HCT116 (cell line): ENCODE results near the gene PLEKHA6. TPM values are rescaled to one million over a fixed set of nuclear protein-coding genes. Genes with fewer than 3 reads are reported as not detected.

Source experiments
- ATAC-seq: fragments of 200-7000 bp; cut with Tn5 transposase; 2 replicates; pipeline ENCODE4 v1.9.1; 2020; ENCODE audit warnings: mild to moderate bottlenecking, moderate library complexity
- BruUV-seq: library from RNA; stranded (reverse); fragments of 400-500 nt; replicated peaks from 2 replicates; lab custom pipeline; 2021; lab: Mats Ljungman, UMichigan
- CTCF ChIA-PET: fragments of 300-600 bp; sonication (Branson Sonifier 250); formaldehyde crosslinking; loops from one replicate; lab custom pipeline; 2021; ENCODE audit warnings: antibody characterized with exemption; lab: Charles Lee
- POLR2A ChIA-PET: fragments of 300-600, 350-600 bp; sonication (Branson Sonifier 250); formaldehyde crosslinking; loops from one replicate; lab custom pipeline; 2021; ENCODE audit warnings: antibody characterized with exemption; lab: Charles Lee
- RAD21 ChIA-PET, 2 experiments: fragments of 300-600 bp; sonication (Branson Sonifier 250); formaldehyde crosslinking; loops; one replicate each; lab custom pipeline; 2023; ENCODE audit warnings: low total read pairs in 2 of 2; ENCODE audit not compliant: uncharacterized antibody in 2 of 2, unreplicated experiment in 2 of 2, low non-redundant PET in 1 of 2; lab: Charles Lee
- DNase-seq: peaks from one replicate; pipeline ENCODE4 v3.0.0-alpha.2; 2010; ENCODE audit warnings: low read depth, low spot score
- H2AFZ ChIP-seq: fragments of 200-600 bp; shearing (Covaris generic), sonication (generic); 2 replicates; pipeline ENCODE4 v1.6.1; 2017; ENCODE audit warnings: low read depth, mixed run types, mixed read lengths, antibody characterized with exemption, low read length; ENCODE audit not compliant: poor library complexity, severe bottlenecking
- H3K27ac ChIP-seq: 2 replicates; pipeline ENCODE4 v1.5.1; 2012; ENCODE audit warnings: low read depth, low read length
- H3K27me3 ChIP-seq: fragments of 200-600 bp; sonication (generic); 2 replicates; pipeline ENCODE4 v1.6.1; 2016; ENCODE audit warnings: mixed run types, low read length, mixed read lengths; ENCODE audit not compliant: insufficient read depth
- H3K36me3 ChIP-seq, 2 experiments: fragments of 200-500 bp in 1 of 2; fragments of 200-600 bp in 1 of 2; sonication (Bioruptor generic) in 1 of 2; sonication (generic) in 1 of 2; 2 replicates each; pipeline versions ENCODE4 v1.5.1 to v1.6.1; 2014 to 2016; ENCODE audit warnings: low read length in 2 of 2, inconsistent platforms in 1 of 2, mixed read lengths in 1 of 2, mixed run types in 1 of 2; ENCODE audit not compliant: insufficient read depth in 2 of 2, control insufficient read depth in 1 of 2
- H3K4me1 ChIP-seq, 2 experiments: fragments of 200-600 bp in 1 of 2; sonication (generic) in 1 of 2; 2 replicates each; pipeline versions ENCODE4 v1.5.1 to v1.6.1; 2012 to 2017; ENCODE audit warnings: low read length in 2 of 2, inconsistent platforms in 1 of 2, mild to moderate bottlenecking in 1 of 2, mixed read lengths in 1 of 2, mixed run types in 1 of 2, moderate library complexity in 1 of 2; ENCODE audit not compliant: insufficient read depth in 2 of 2, control insufficient read depth in 1 of 2
- H3K4me2 ChIP-seq: fragments of 200-600 bp; sonication (generic); 2 replicates; pipeline ENCODE4 v1.6.1; 2017; ENCODE audit warnings: mixed run types, low read length, mixed read lengths
- H3K4me3 ChIP-seq, 2 experiments: fragments of 200-600 bp in 1 of 2; sonication (generic) in 1 of 2; replicated peaks in 1 of 2; 2 replicates each; pipeline ENCODE4 v1.5.1; 2011 to 2016; ENCODE audit warnings: low read length in 2 of 2, control low read depth in 1 of 2, low read depth in 1 of 2, mild to moderate bottlenecking in 1 of 2, mixed read lengths in 1 of 2, mixed run types in 1 of 2
- H3K79me2 ChIP-seq: fragments of 200-600 bp; sonication (generic); 2 replicates; pipeline ENCODE4 v1.6.1; 2017; ENCODE audit warnings: mild to moderate bottlenecking, mixed run types, low read length, moderate library complexity, mixed read lengths; ENCODE audit not compliant: insufficient read depth
- H3K9ac ChIP-seq: fragments of 200-600 bp; sonication (generic); 2 replicates; pipeline ENCODE4 v1.6.1; 2016; ENCODE audit warnings: low read length, mixed read lengths
- H3K9me2 ChIP-seq: fragments of 200-600 bp; sonication (generic), shearing (Covaris generic); 2 replicates; pipeline ENCODE4 v1.6.1; 2017; ENCODE audit warnings: mixed run types, mild to moderate bottlenecking, moderate library complexity; ENCODE audit not compliant: insufficient read depth
- H3K9me3 ChIP-seq, 2 experiments: fragments of 200-500 bp in 1 of 2; fragments of 200-600 bp in 1 of 2; sonication (Bioruptor generic) in 1 of 2; sonication (generic) in 1 of 2; 2 replicates each; pipeline ENCODE4 v1.6.1; 2014 to 2017; ENCODE audit warnings: low read length in 2 of 2, mixed read lengths in 2 of 2, inconsistent platforms in 1 of 2, low read depth in 1 of 2, mild to moderate bottlenecking in 1 of 2, mixed run types in 1 of 2, moderate library complexity in 1 of 2; ENCODE audit not compliant: control insufficient read depth in 1 of 2, insufficient read depth in 1 of 2
- H4K20me1 ChIP-seq: fragments of 200-600 bp; sonication (generic), shearing (Covaris generic); 2 replicates; pipeline ENCODE4 v1.6.1; 2017; ENCODE audit warnings: mixed run types, mild to moderate bottlenecking, moderate library complexity; ENCODE audit not compliant: insufficient read depth
- CBX3 ChIP-seq: IDR thresholded peaks from 2 replicates; pipeline ENCODE4 v1.6.1; 2012; ENCODE audit warnings: low read depth
- CEBPB ChIP-seq: IDR thresholded peaks from 2 replicates; pipeline ENCODE4 v1.6.1; 2012; ENCODE audit warnings: low read depth
- EGR1 ChIP-seq: IDR thresholded peaks from 2 replicates; pipeline ENCODE4 v1.6.1; 2012; ENCODE audit warnings: low read depth
- ELF1 ChIP-seq: IDR thresholded peaks from 2 replicates; pipeline ENCODE4 v1.6.1; 2012; ENCODE audit warnings: low read depth, borderline replicate concordance
- EZH2 ChIP-seq: fragments of 200-600 bp; sonication (generic); IDR thresholded peaks from 2 replicates; pipeline ENCODE4 v1.6.1; 2017; ENCODE audit warnings: antibody characterized with exemption, mixed run types
- EZH2phosphoT487 ChIP-seq: fragments of 200-600 bp; IDR thresholded peaks from 2 replicates; pipeline ENCODE4 v1.6.1; 2018; ENCODE audit warnings: antibody characterized with exemption, borderline replicate concordance
- POLR2A ChIP-seq: IDR thresholded peaks from 2 replicates; pipeline ENCODE4 v1.7.0; 2011; ENCODE audit warnings: borderline replicate concordance; ENCODE audit not compliant: insufficient read depth, insufficient read length; ENCODE audit errors: extremely low read depth
- TCF7L2 ChIP-seq: IDR thresholded peaks from 2 replicates; pipeline ENCODE4 v1.7.0; 2011; ENCODE audit warnings: borderline replicate concordance, inconsistent platforms; ENCODE audit not compliant: insufficient read depth, insufficient read length; ENCODE audit errors: extremely low read depth
- ZFX ChIP-seq: fragments of 450-650 bp; IDR thresholded peaks from 2 replicates; pipeline ENCODE4 v1.6.1; 2017
- ZNF274 ChIP-seq: fragments of 200-500 bp; sonication (Bioruptor generic); IDR thresholded peaks from 2 replicates; pipeline ENCODE4 v1.6.1; 2014; ENCODE audit warnings: mild to moderate bottlenecking, low read depth, low read length, inconsistent platforms
- intact Hi-C: fragments of 100-400 bp; cut with micrococcal nuclease; formaldehyde crosslinking; loops from 2 replicates; pipeline ENCODE4 v1.10.0; 2022
- total RNA-seq: library from RNA; stranded (reverse); gene quantifications from one replicate; pipeline ENCODE4 v1.2.1, GENCODE V29; 2021; ENCODE audit not compliant: unreplicated experiment
- TF ChIP-seq, protein P1 (sequence below): IDR thresholded peaks from 2 replicates; pipeline ENCODE4 v1.6.1; 2012

Gene PLEKHA6
- total RNA-seq, 1 experiment from 2014 or later = 13.1 TPM

DNA sequence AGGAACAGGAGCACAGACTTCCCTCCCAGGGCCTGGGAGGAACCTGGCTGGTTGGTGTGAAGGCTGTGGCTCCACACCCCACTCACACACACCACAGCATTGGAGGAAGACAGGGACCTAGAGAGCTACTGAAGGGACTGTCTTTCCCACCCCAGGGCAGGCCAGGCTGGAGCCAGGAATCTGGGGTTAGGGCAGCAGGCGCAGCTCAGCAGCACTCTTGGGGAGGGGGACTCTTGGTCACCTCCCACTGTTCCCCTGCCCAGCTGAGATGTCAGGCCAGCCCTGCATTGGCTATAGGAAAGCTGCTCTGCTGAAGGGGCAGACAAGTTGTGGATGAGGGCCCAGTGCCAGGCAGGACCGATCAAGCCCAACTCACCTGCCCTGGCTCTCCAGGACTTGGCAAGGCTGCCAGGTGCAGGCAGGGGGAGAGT lies 1.6 kb upstream of the PLEKHA6 start (continued):
- TF ChIP-seq EZH2 (no peak), CBX3 (no peak), ZNF274 (no peak), ZFX (no peak), POLR2A (no peak)

DNA sequence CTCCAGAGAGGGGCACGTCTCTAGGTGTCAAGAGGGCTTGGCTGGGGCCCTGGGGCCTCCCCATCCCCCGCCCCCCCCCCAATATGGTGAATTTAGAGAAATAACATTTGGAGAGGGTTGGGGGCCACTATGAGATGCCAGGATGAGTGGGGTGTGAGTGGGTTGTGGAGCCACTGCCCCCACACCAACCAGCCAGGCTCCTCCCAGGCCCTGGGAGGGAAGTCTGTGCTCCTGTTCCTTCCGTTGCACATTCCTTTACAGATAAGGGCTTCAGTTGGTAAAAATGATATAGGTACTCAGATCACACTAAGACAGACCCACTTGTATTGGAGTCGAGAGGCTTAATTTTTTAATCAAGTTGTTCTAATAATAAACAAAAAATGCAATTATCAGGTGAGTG lies 585 bp upstream of the PLEKHA6 start:
- H3K79me2 ChIP-seq = no peaks in the 10 kb centered on the region
- no peak for TF ChIP-seq TCF7L2
- TF ChIP-seq CEBPB = no peak
- no peak for TF ChIP-seq CBX3
- TF ChIP-seq ELF1 = no peak
- no peak for TF ChIP-seq EZH2phosphoT487
- TF ChIP-seq, protein P1, sequence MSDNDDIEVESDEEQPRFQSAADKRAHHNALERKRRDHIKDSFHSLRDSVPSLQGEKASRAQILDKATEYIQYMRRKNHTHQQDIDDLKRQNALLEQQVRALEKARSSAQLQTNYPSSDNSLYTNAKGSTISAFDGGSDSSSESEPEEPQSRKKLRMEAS = no peak
- no peak for TF ChIP-seq EGR1

More for the DNA sequence above, 585 bp upstream of the PLEKHA6 start:
- RAD21 ChIA-PET = interaction anchor here in 1 of 2 experiments (1.5 kb wide), 1 partner anchor 102 kb away, joined by 3 read pairs; no protein-coding TSS in a partner anchor
- no TSS peak for BruUV-seq
- Histone ChIP-seq H4K20me1 (no peaks in the 10 kb centered on the region), H3K9me3 (no peaks in the 10 kb centered on the region), H3K36me3 (no peaks in the 10 kb centered on the region), H3K9ac (no peak overlapping the region), H2AFZ (no peak overlapping the region), H3K9me2 (no peaks in the 10 kb centered on the region), H3K27ac (no peak overlapping the region), H3K27me3 (no peaks in the 10 kb centered on the region), H3K4me2 (no peak overlapping the region), H3K4me1 (peaks cover 6 to 20% of the 10 kb centered on the region in 2 experiments; a peak in 3 of 4 replicates), H3K4me3 (no peak overlapping the region)
- no peak for ATAC-seq
- POLR2A ChIA-PET = no interaction called here
- intact Hi-C loops = no loop called here
- no peak for DNase-seq
- CTCF ChIA-PET = interaction anchor here (0.6 to 6.8 kb wide), 5 partner anchors 38 to 198 kb away, joined by 3 to 51 read pairs (median 3); partner anchors contain the start of gene GOLT1A
